SK-N-SH (cell line): ENCODE measurements around the gene FGD6. TPM values are rescaled to one million over a fixed set of nuclear protein-coding genes. Genes with fewer than 3 reads are reported as not detected.

ENCODE experiments used
- CTCF ChIA-PET: fragments of 300-600, 350-600 bp; formaldehyde crosslinking; extraction: SDS; loops from one replicate; lab custom pipeline; 2021; lab: Yijun Ruan, JAX
- POLR2A ChIA-PET: fragments of 350-600 bp; sonication (Branson Sonifier 250); formaldehyde crosslinking; extraction: SDS; loops from one replicate; lab custom pipeline; 2020; ENCODE audit warnings: antibody characterized with exemption, inconsistent platforms; lab: Yijun Ruan, JAX
- DNase-seq: peaks from one replicate; pipeline ENCODE4 v3.0.0; 2012
- H2AFZ ChIP-seq: fragments of 200-600 bp; sonication (generic); 2 replicates; pipeline ENCODE4 v1.8.1; 2016; ENCODE audit warnings: antibody characterized with exemption, mild to moderate bottlenecking, low read depth
- H3F3A ChIP-seq: fragments of 200-600 bp; sonication (generic); replicated peaks from 2 replicates; pipeline ENCODE3; 2016; ENCODE audit warnings: antibody characterized with exemption, mild to moderate bottlenecking; ENCODE audit not compliant: insufficient read depth
- H3K27ac ChIP-seq, 2 experiments: fragments of 200-500 bp in 1 of 2; fragments of 200-600 bp in 1 of 2; sonication (Bioruptor generic) in 1 of 2; sonication (generic), shearing (Covaris generic) in 1 of 2; 2 replicates each; pipeline versions ENCODE4 v1.5.1 to v1.6.1; 2014 to 2016; ENCODE audit warnings: low read depth in 2 of 2, inconsistent platforms in 1 of 2, low read length in 1 of 2, mild to moderate bottlenecking in 1 of 2, mixed read lengths in 1 of 2
- H3K27me3 ChIP-seq: fragments of 200-600 bp; sonication (generic), shearing (Covaris generic); 2 replicates; pipeline ENCODE4 v1.6.1; 2016; ENCODE audit warnings: mixed run types; ENCODE audit not compliant: insufficient read depth
- H3K36me3 ChIP-seq, 2 experiments: fragments of 200-500 bp in 1 of 2; fragments of 200-600 bp in 1 of 2; sonication (Bioruptor generic) in 1 of 2; sonication (generic) in 1 of 2; replicated peaks in 1 of 2; 2 replicates each; pipeline versions ENCODE3 to v1.5.1; 2014 to 2016; ENCODE audit warnings: low read length in 1 of 2, mild to moderate bottlenecking in 1 of 2; ENCODE audit not compliant: insufficient read depth in 2 of 2, control insufficient read depth in 1 of 2
- H3K4me1 ChIP-seq, 2 experiments: fragments of 200-500 bp in 1 of 2; fragments of 200-600 bp in 1 of 2; sonication (Bioruptor generic) in 1 of 2; sonication (generic), shearing (Covaris generic) in 1 of 2; 2 replicates each; pipeline versions ENCODE4 v1.5.1 to v1.6.1; 2014 to 2016; ENCODE audit warnings: low read depth in 1 of 2, low read length in 1 of 2, mixed run types in 1 of 2; ENCODE audit not compliant: insufficient read depth in 2 of 2, control insufficient read depth in 1 of 2
- H3K4me2 ChIP-seq: fragments of 200-600 bp; sonication (generic), shearing (Covaris generic); 2 replicates; pipeline ENCODE4 v1.6.1; 2017; ENCODE audit warnings: mixed run types
- H3K4me3 ChIP-seq, 2 experiments: fragments of 200-500 bp in 1 of 2; fragments of 200-600 bp in 1 of 2; sonication (Bioruptor generic) in 1 of 2; sonication (generic), shearing (Covaris generic) in 1 of 2; 2 replicates each; pipeline versions ENCODE4 v1.5.1 to v1.8.1; 2014 to 2016; ENCODE audit warnings: low read depth in 2 of 2, inconsistent platforms in 1 of 2, low read length in 1 of 2, mild to moderate bottlenecking in 1 of 2, mixed read lengths in 1 of 2, moderate library complexity in 1 of 2
- H3K79me2 ChIP-seq: fragments of 200-600 bp; sonication (generic); 2 replicates; pipeline ENCODE4 v1.8.1; 2017; ENCODE audit warnings: mild to moderate bottlenecking; ENCODE audit not compliant: insufficient read depth
- H3K9ac ChIP-seq: fragments of 200-600 bp; sonication (generic); 2 replicates; pipeline ENCODE4 v1.6.1; 2017; ENCODE audit warnings: mixed run types
- H3K9me2 ChIP-seq: fragments of 200-600 bp; sonication (generic); 2 replicates; pipeline ENCODE4 v1.6.1; 2017; ENCODE audit warnings: mixed run types
- H3K9me3 ChIP-seq: fragments of 200-600 bp; sonication (generic); 2 replicates; pipeline ENCODE4 v1.6.1; 2017; ENCODE audit warnings: mixed run types, mild to moderate bottlenecking, moderate library complexity
- H4K20me1 ChIP-seq: fragments of 200-600 bp; sonication (generic); 2 replicates; pipeline ENCODE4 v1.6.1; 2017; ENCODE audit warnings: mild to moderate bottlenecking, mixed run types; ENCODE audit not compliant: insufficient read depth
- EZH2phosphoT487 ChIP-seq: fragments of 200-600 bp; sonication (generic); IDR thresholded peaks from 2 replicates; pipeline ENCODE4 v1.6.1; 2017; ENCODE audit warnings: low read depth, mixed run types, mild to moderate bottlenecking, antibody characterized with exemption, moderate library complexity, borderline replicate concordance
- GABPA ChIP-seq: IDR thresholded peaks from 2 replicates; pipeline ENCODE4 v1.4.0; 2012; ENCODE audit warnings: low read depth, mild to moderate bottlenecking
- GATA2 ChIP-seq: sonication (generic); formaldehyde crosslinking; IDR thresholded peaks from 2 replicates; pipeline ENCODE4 v1.5.0; 2020; ENCODE audit warnings: mild to moderate bottlenecking, missing genetic modification reagents
- IRF3 ChIP-seq: fragments of 150-350 bp; IDR thresholded peaks from 2 replicates; pipeline ENCODE4 v1.6.1; 2016; ENCODE audit warnings: mild to moderate bottlenecking, low read depth, low read length
- JUND ChIP-seq: IDR thresholded peaks from 2 replicates; pipeline ENCODE4 v1.4.0; 2012
- POLR2AphosphoS5 ChIP-seq: IDR thresholded peaks from 2 replicates; pipeline ENCODE4 v1.6.1; 2012; ENCODE audit warnings: low read depth, low read length
- RAD21 ChIP-seq: IDR thresholded peaks from 2 replicates; pipeline ENCODE4 v1.6.1; 2012; ENCODE audit warnings: mild to moderate bottlenecking, low read length
- RCOR1 ChIP-seq: fragments of 150-350 bp; IDR thresholded peaks from 2 replicates; pipeline ENCODE4 v1.6.1; 2017; ENCODE audit warnings: antibody characterized with exemption, low read length
- RFX5 ChIP-seq: IDR thresholded peaks from 2 replicates; pipeline ENCODE4 v1.6.1; 2012; ENCODE audit warnings: mild to moderate bottlenecking, improper control_type of control experiment, low read length
- RXRA ChIP-seq: IDR thresholded peaks from 2 replicates; pipeline ENCODE4 v1.4.0; 2012; ENCODE audit warnings: low read depth, mild to moderate bottlenecking, borderline replicate concordance
- SIN3A ChIP-seq: IDR thresholded peaks from 2 replicates; pipeline ENCODE4 v1.6.1; 2012; ENCODE audit warnings: low read depth, mild to moderate bottlenecking, low read length, moderate library complexity, borderline replicate concordance
- SMC3 ChIP-seq: IDR thresholded peaks from 2 replicates; pipeline ENCODE4 v1.6.1; 2012; ENCODE audit warnings: low read depth, low read length, improper control_type of control experiment
- TAF1 ChIP-seq: IDR thresholded peaks from 2 replicates; pipeline ENCODE4 v1.6.1; 2012; ENCODE audit warnings: low read depth, mild to moderate bottlenecking, low read length, moderate library complexity, borderline replicate concordance
- TCF12 ChIP-seq: IDR thresholded peaks from 2 replicates; pipeline ENCODE4 v1.4.0; 2012
- TEAD4 ChIP-seq: IDR thresholded peaks from 2 replicates; pipeline ENCODE4 v1.4.0; 2012; ENCODE audit warnings: mild to moderate bottlenecking, borderline replicate concordance; ENCODE audit not compliant: insufficient read depth
- YY1 ChIP-seq: IDR thresholded peaks from 2 replicates; pipeline ENCODE4 v1.4.0; 2012; ENCODE audit warnings: low read depth, mild to moderate bottlenecking
- WGBS: methylation state at CpG from one replicate; pipeline ENCODE4 v1.1.6; 2017; ENCODE audit warnings: low lambda C conversion rate; 5-methylcytosine and 5-hydroxymethylcytosine counted together
- polyA plus RNA-seq, 3 experiments: library from polyadenylated mRNA; depleted of rRNA; stranded (reverse); fragments of >200 nt; gene quantifications; 2 replicates each; pipeline ENCODE4 v1.2.3, GENCODE V29; 2012
- TF ChIP-seq, protein P1 (sequence below): IDR thresholded peaks from 2 replicates; pipeline ENCODE4 v1.4.0; 2012; ENCODE audit warnings: low read depth, borderline replicate concordance
- TF ChIP-seq, protein P2 (sequence below): IDR thresholded peaks from 2 replicates; pipeline ENCODE4 v1.4.0; 2012; ENCODE audit warnings: low read depth, borderline replicate concordance

The FGD6 gene
- polyA plus RNA-seq, 1 of the 3 experiments (the other 2 are of a cell fraction) = 2.8 TPM

DNA sequence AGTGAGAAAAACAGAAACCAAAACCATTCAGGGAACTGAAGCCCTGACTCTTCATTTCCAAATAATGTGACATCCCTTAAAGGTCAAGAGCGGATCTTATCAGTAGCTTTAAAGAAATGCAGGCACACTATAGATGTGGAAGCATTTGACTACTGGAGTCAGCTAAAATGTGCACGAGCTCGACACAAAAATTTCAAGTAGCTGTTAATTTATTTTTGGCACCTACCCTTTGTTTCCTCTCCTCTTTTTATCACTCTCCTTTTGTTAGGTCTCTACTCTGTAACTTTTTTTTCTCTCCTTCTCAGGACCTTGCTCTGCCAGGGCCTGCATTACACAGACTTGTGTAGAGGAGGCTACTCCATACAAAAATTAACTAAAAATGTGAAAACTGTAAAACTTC is 58.3 kb downstream of the FGD6 start (continued):
- TF ChIP-seq TAF1 (no peak), EZH2phosphoT487 (no peak)

GRCh38 chr12:95151821-95152220 is 65.4 kb downstream of the FGD6 start:
- Histone ChIP-seq H3K79me2 (no peaks in the 10 kb centered on the region), H2AFZ (no peak overlapping the region), H3K4me1 (peaks cover 0 to 5% of the 10 kb centered on the region in 2 experiments; a peak in 2 of 4 replicates), H3F3A (peaks cover 5% of the 10 kb centered on the region), H4K20me1 (no peaks in the 10 kb centered on the region), H3K9me3 (no peaks in the 10 kb centered on the region), H3K9ac (no peak overlapping the region), H3K9me2 (no peaks in the 10 kb centered on the region), H3K36me3 (peaks cover 0 to 4% of the 10 kb centered on the region in 2 experiments), H3K27me3 (no peaks in the 10 kb centered on the region), H3K4me3 (no peak overlapping the region), H3K27ac (no peak overlapping the region), H3K4me2 (no peak overlapping the region)
- 100% methylated on average over 2 of the region's 2 CpGs for WGBS
- DNase-seq = no peak
- TF ChIP-seq TCF12 = no peak
- TF ChIP-seq EZH2phosphoT487 = no peak
- TF ChIP-seq SIN3A = no peak
- no peak for TF ChIP-seq RCOR1
- TF ChIP-seq RAD21 = no peak
- TF ChIP-seq, protein P1, sequence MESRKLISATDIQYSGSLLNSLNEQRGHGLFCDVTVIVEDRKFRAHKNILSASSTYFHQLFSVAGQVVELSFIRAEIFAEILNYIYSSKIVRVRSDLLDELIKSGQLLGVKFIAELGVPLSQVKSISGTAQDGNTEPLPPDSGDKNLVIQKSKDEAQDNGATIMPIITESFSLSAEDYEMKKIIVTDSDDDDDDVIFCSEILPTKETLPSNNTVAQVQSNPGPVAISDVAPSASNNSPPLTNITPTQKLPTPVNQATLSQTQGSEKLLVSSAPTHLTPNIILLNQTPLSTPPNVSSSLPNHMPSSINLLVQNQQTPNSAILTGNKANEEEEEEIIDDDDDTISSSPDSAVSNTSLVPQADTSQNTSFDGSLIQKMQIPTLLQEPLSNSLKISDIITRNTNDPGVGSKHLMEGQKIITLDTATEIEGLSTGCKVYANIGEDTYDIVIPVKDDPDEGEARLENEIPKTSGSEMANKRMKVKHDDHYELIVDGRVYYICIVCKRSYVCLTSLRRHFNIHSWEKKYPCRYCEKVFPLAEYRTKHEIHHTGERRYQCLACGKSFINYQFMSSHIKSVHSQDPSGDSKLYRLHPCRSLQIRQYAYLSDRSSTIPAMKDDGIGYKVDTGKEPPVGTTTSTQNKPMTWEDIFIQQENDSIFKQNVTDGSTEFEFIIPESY = no peak
- no peak for TF ChIP-seq TEAD4
- TF ChIP-seq SMC3 = no peak
- TF ChIP-seq, protein P2, sequence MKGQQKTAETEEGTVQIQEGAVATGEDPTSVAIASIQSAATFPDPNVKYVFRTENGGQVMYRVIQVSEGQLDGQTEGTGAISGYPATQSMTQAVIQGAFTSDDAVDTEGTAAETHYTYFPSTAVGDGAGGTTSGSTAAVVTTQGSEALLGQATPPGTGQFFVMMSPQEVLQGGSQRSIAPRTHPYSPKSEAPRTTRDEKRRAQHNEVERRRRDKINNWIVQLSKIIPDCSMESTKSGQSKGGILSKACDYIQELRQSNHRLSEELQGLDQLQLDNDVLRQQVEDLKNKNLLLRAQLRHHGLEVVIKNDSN = no peak
- no peak for TF ChIP-seq RXRA
- no peak for TF ChIP-seq GATA2
- no peak for TF ChIP-seq POLR2AphosphoS5
- CTCF ChIA-PET = no interaction called here
- POLR2A ChIA-PET = no interaction called here

GRCh38 chr12:95151406-95151805 is 65.9 kb downstream of the FGD6 start:
- Histone ChIP-seq H3K36me3 (peaks cover 0 to 7% of the 10 kb centered on the region in 2 experiments), H3K4me3 (no peak overlapping the region), H3K79me2 (no peaks in the 10 kb centered on the region), H3K27ac (no peak overlapping the region), H3K9ac (no peak overlapping the region), H4K20me1 (no peaks in the 10 kb centered on the region), H3K9me3 (no peaks in the 10 kb centered on the region), H3K27me3 (no peaks in the 10 kb centered on the region), H3K4me1 (peaks cover 0 to 10% of the 10 kb centered on the region in 2 experiments; a peak in 2 of 4 replicates), H2AFZ (no peak overlapping the region), H3K4me2 (no peak overlapping the region), H3F3A (peaks cover 5% of the 10 kb centered on the region), H3K9me2 (no peaks in the 10 kb centered on the region)
- 96% methylated on average over 2 of the region's 2 CpGs for WGBS
- ChIA-PET POLR2A (no interaction called here), CTCF (interaction anchor here (1.5 kb wide), 2 partner anchors 9 to 55 kb away, joined by 5 read pairs; no protein-coding TSS in a partner anchor)
- no peak for DNase-seq
- TF ChIP-seq TAF1 (no peak), GATA2 (no peak), YY1 (no peak), SMC3 (no peak), POLR2AphosphoS5 (no peak), IRF3 (no peak), JUND (no peak), RFX5 (no peak), GABPA (no peak), SIN3A (no peak), RXRA (no peak)
- TF ChIP-seq, protein P2 = no peak
- TF ChIP-seq, protein P1 = no peak
